Endothelial cell of umbilical vein (primary cell): ENCODE results near the gene TCERG1L. TPM values are rescaled to one million over a fixed set of nuclear protein-coding genes. Genes with fewer than 3 reads are reported as not detected.

Experiments used
- BruUV-seq: library from RNA; stranded (reverse); fragments of 400-500 nt; replicated peaks from 2 replicates; lab custom pipeline; 2021; lab: Mats Ljungman, UMichigan
- CTCF ChIA-PET: fragments of 300-600, 350-600 bp; sonication (Branson Sonifier 250); formaldehyde crosslinking; loops from one replicate; lab custom pipeline; 2021; ENCODE audit warnings: antibody characterized with exemption, inconsistent platforms; lab: Charles Lee
- POLR2A ChIA-PET: fragments of 300-600, 350-600 bp; sonication (Branson Sonifier 250); formaldehyde crosslinking; loops from one replicate; lab custom pipeline; 2021; ENCODE audit warnings: antibody characterized with exemption, inconsistent platforms; lab: Charles Lee
- DNase-seq: peaks from one replicate; pipeline ENCODE4 v3.0.0-alpha.2; 2011; ENCODE audit warnings: low read depth, low spot score
- FAIRE-seq: peaks from 2 replicates; lab custom pipeline; 2011; peaks lifted over from hg19 to GRCh38; lab: Jason Lieb, UNC
- H2AFZ ChIP-seq: 2 replicates; pipeline ENCODE4 v1.6.0; 2012; ENCODE audit warnings: low read depth, low read length, control low read depth, inconsistent platforms
- H3K27ac ChIP-seq: 2 replicates; pipeline ENCODE4 v1.5.1; 2011; ENCODE audit warnings: low read depth, mild to moderate bottlenecking, control low read depth, low read length, moderate library complexity; ENCODE audit not compliant: insufficient read depth
- H3K27me3 ChIP-seq, 2 experiments: 2 replicates each; pipeline versions ENCODE4 v1.6.0 to v1.6.1; 2011; ENCODE audit warnings: low read length in 2 of 2, mixed read lengths in 1 of 2; ENCODE audit not compliant: control insufficient read depth in 2 of 2, insufficient read depth in 2 of 2
- H3K36me3 ChIP-seq, 2 experiments: 2 replicates in 1 of 2; 3 replicates in 1 of 2; pipeline ENCODE4 v1.5.1; 2011; ENCODE audit warnings: low read length in 2 of 2, mild to moderate bottlenecking in 1 of 2, moderate library complexity in 1 of 2; ENCODE audit not compliant: control insufficient read depth in 2 of 2, insufficient read depth in 2 of 2; ENCODE audit errors: extremely low read depth in 1 of 2
- H3K4me1 ChIP-seq: 3 replicates; pipeline ENCODE4 v1.5.1; 2011; ENCODE audit warnings: mild to moderate bottlenecking, low read length; ENCODE audit not compliant: control insufficient read depth, insufficient read depth; ENCODE audit errors: extremely low read depth
- H3K4me2 ChIP-seq: 2 replicates; pipeline ENCODE4 v1.6.1; 2011; ENCODE audit warnings: low read length, control low read depth, mixed read lengths; ENCODE audit not compliant: insufficient read depth
- H3K4me3 ChIP-seq, 3 experiments: fragments of 200-600 bp in 1 of 3; sonication (generic), shearing (Covaris generic) in 1 of 3; replicated peaks in 1 of 3; 2 replicates each; pipeline ENCODE4 v1.5.1; 2011 to 2016; ENCODE audit warnings: control low read depth in 3 of 3, low read length in 3 of 3, mild to moderate bottlenecking in 2 of 3, inconsistent platforms in 1 of 3, low read depth in 1 of 3, moderate library complexity in 1 of 3; ENCODE audit not compliant: insufficient read depth in 1 of 3
- H3K79me2 ChIP-seq: 2 replicates; pipeline ENCODE4 v1.6.0; 2012; ENCODE audit warnings: low read length, inconsistent platforms; ENCODE audit not compliant: control insufficient read depth, insufficient read depth
- H3K9ac ChIP-seq: replicated peaks from 2 replicates; pipeline ENCODE3; 2011; ENCODE audit warnings: low read length, control low read depth; ENCODE audit not compliant: insufficient read depth; ENCODE audit errors: extremely low read depth
- H3K9me1 ChIP-seq: replicated peaks from 3 replicates; pipeline ENCODE4 v1.6.0; 2011; ENCODE audit warnings: mild to moderate bottlenecking, low read length; ENCODE audit not compliant: control insufficient read depth, insufficient read depth; ENCODE audit errors: extremely low read depth
- H3K9me3 ChIP-seq: replicated peaks from 2 replicates; pipeline ENCODE4 v1.5.1; 2012; ENCODE audit warnings: low read length, inconsistent platforms; ENCODE audit not compliant: control insufficient read depth, insufficient read depth
- H4K20me1 ChIP-seq: replicated peaks from 2 replicates; pipeline ENCODE3; 2011; ENCODE audit warnings: mild to moderate bottlenecking, low read length; ENCODE audit not compliant: control insufficient read depth, insufficient read depth; ENCODE audit errors: extremely low read depth
- CTCF ChIP-seq, 2 donors: IDR thresholded peaks; 1 replicate in 1 of 2; 2 replicates in 1 of 2; pipeline ENCODE4 v1.5.1; 2011; ENCODE audit warnings: low read length in 2 of 2, mild to moderate bottlenecking in 2 of 2, moderate library complexity in 2 of 2, control low read depth in 1 of 2, inconsistent platforms in 1 of 2, low read depth in 1 of 2; ENCODE audit not compliant: insufficient read depth in 1 of 2; ENCODE audit errors: extremely low read depth in 1 of 2
- EZH2 ChIP-seq: IDR thresholded peaks from 2 replicates; pipeline ENCODE4 v1.6.1; 2012; ENCODE audit warnings: borderline replicate concordance, low read depth, mild to moderate bottlenecking, moderate library complexity, low read length, inconsistent platforms; ENCODE audit not compliant: severe bottlenecking
- FOS ChIP-seq: IDR thresholded peaks from 2 replicates; pipeline ENCODE4 v1.6.1; 2011; ENCODE audit warnings: mild to moderate bottlenecking, low read length, moderate library complexity, borderline replicate concordance; ENCODE audit not compliant: insufficient read depth
- GATA2 ChIP-seq: IDR thresholded peaks from 2 replicates; pipeline ENCODE4 v1.7.0; 2011; ENCODE audit warnings: low read depth, mild to moderate bottlenecking, moderate library complexity, mixed read lengths, low read length; ENCODE audit not compliant: insufficient read length, insufficient read depth
- JUN ChIP-seq: IDR thresholded peaks from 2 replicates; pipeline ENCODE4 v1.6.1; 2011; ENCODE audit warnings: borderline replicate concordance, low read depth; ENCODE audit not compliant: insufficient read length, insufficient read depth
- MAX ChIP-seq: IDR thresholded peaks from 2 replicates; pipeline ENCODE4 v1.6.1; 2011; ENCODE audit not compliant: insufficient read depth, insufficient read length
- MYC ChIP-seq: IDR thresholded peaks from one replicate; pipeline ENCODE4 v1.6.1; 2011; ENCODE audit warnings: mild to moderate bottlenecking, low read depth, low read length
- POLR2A ChIP-seq: IDR thresholded peaks from 2 replicates; pipeline ENCODE4 v1.6.1; 2012; ENCODE audit warnings: low read depth, mild to moderate bottlenecking, control low read depth, low read length
- POLR2AphosphoS5 ChIP-seq: IDR thresholded peaks from 2 replicates; pipeline ENCODE4 v1.6.1; 2012; ENCODE audit warnings: low read depth, mild to moderate bottlenecking, control low read depth, low read length, moderate library complexity; ENCODE audit not compliant: insufficient read depth
- dilution Hi-C: fragments of 300-500 bp; cut with MboI; formaldehyde crosslinking; loops from one replicate; pipeline ENCODE4 v1.15.0; 2019; ENCODE audit warnings: low sequenced_read_pairs; ENCODE audit not compliant: extremely low pct_ligation_motif_present
- intact Hi-C: fragments of 100-400 bp; cut with micrococcal nuclease; formaldehyde crosslinking; loops from one replicate; pipeline ENCODE4 v1.10.0; 2022
- polyA plus RNA-seq, 4 experiments: library from polyadenylated mRNA; depleted of rRNA in 3 of 4; stranded (reverse) in 3 of 4; unstranded in 1 of 4; fragments of >200 nt; gene quantifications; 2 replicates each; pipeline versions ENCODE4 v1.2.1 to v1.2.3, GENCODE V29; 2011 to 2012; ENCODE audit warnings: missing spikeins in 1 of 4
- total RNA-seq: library from RNA; stranded (reverse); gene quantifications from 2 replicates; pipeline ENCODE4 v1.2.3, GENCODE V29; 2021

The TCERG1L gene
- total and polyA plus RNA-seq, 2 donors (not counting 3 experiments of a cell fraction or from before 2014, with no cell fraction given), result not detected

GRCh38 chr10:131177431-131178327 lies 133.8 kb downstream of the TCERG1L start:
- ChIA-PET CTCF (no interaction called here), POLR2A (no interaction called here)
- H3K27ac ChIP-seq, result no peak overlapping the region
- H3K27me3 ChIP-seq, result no peaks in the 10 kb centered on the region
- no peaks in the 10 kb centered on the region for H3K79me2 ChIP-seq
- H3K36me3 ChIP-seq, result no peaks in the 10 kb centered on the region
- no peaks in the 10 kb centered on the region for H3K9me1 ChIP-seq
- no peaks in the 10 kb centered on the region for H3K4me1 ChIP-seq
- no peak overlapping the region for H3K4me2 ChIP-seq
- intact Hi-C loops, result no loop called here
- H4K20me1 ChIP-seq, result no peaks in the 10 kb centered on the region
- DNase-seq, result no peak
- H3K9ac ChIP-seq, result no peak overlapping the region
- FAIRE-seq, result no peak
- peaks cover 21% of the 10 kb centered on the region for H3K9me3 ChIP-seq
- no peak overlapping the region for H2AFZ ChIP-seq
- no TSS peak for BruUV-seq
- dilution Hi-C loops, result no loop called here
- H3K4me3 ChIP-seq, result no peak overlapping the region
- TF ChIP-seq FOS, result no peak
- TF ChIP-seq POLR2A, result no peak
- no peak for TF ChIP-seq CTCF (IDR thresholded peaks at IDR 0.05; ENCODE audit: extremely low read depth in 1 of 2, insufficient read depth in 1 of 2, low read depth in 1 of 2, low read length in 2 of 2)
- no peak for TF ChIP-seq MYC
- TF ChIP-seq JUN, result no peak
- no peak for TF ChIP-seq EZH2
- no peak for TF ChIP-seq MAX
- TF ChIP-seq POLR2AphosphoS5, result no peak
- TF ChIP-seq GATA2, result no peak
